HG03457 (cell line): ENCODE data around the gene UBL4A.

Source experiments
- ATAC-seq: cut with Tn5 transposase; IDR thresholded peaks from one replicate; pipeline ENCODE4 v1.9.1; 2021; ENCODE audit warnings: moderate number of reproducible peaks; ENCODE audit not compliant: unreplicated experiment

Gene UBL4A

DNA sequence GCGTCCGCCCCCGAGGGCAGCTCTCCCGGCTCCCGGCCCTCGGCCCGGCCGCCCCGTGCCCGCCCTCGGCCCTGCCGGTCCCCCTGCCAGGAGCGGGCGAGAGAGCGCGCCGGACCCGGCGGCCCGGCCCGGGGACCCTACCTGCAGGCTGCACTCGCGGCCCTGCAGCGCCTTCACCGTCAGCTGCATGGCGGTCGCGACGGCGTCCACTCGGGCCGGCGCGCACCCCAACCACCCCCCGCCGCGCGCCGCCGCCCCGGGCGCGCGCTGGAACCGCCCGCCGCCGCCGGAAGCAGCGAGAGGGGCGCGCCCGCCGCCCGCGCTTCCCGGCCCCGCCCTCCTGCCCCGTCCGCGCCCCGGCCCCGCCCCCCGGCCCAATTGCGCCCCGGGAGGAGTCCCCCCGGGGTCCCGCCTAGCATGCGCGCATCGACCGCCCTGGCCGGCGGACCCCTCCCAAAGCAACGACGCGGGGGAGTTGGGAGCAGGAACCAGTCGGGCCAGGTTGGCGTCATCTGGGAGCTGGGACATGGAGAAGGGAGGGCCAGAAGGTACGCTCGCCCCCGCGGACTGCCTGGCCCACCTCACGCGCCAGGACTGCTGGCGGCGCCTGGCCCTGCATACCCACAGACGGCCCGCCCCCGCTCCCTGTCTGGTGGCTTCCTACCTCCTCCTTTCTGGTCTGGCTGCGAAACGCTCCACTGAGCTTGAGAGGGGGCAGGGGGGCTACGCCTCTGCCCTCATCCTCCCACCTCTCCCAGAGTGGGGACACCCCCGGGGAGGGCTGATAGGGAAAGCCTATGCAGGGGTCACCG, at the start of gene UBL4A:
Gene UBL4A (minus strand): TSS at position 220 of the 812 bp plus-strand sequence. CDS start 31 bp downstream, at position 189.
- ATAC-seq: no peak

DNA sequence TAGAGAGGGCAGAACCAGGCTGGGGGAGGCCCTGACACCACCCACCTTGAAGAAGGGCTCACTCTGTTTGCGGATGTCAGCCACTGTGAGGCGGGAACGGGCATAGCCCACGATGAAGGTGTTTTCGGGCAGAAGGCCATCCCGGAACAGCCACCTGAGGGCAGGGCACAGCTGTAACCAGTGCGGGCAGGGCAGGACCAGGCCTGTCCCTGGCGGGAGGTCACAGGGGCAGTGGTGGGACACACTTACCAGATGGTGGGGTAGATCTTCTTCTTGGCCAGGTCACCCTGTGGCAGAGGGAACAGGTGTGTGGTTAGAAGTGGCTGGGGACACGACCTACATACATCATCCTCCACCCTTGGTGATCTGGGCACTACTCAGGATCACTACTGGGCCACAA, 49.5 kb upstream of the UBL4A start:
- no peak for ATAC-seq

DNA sequence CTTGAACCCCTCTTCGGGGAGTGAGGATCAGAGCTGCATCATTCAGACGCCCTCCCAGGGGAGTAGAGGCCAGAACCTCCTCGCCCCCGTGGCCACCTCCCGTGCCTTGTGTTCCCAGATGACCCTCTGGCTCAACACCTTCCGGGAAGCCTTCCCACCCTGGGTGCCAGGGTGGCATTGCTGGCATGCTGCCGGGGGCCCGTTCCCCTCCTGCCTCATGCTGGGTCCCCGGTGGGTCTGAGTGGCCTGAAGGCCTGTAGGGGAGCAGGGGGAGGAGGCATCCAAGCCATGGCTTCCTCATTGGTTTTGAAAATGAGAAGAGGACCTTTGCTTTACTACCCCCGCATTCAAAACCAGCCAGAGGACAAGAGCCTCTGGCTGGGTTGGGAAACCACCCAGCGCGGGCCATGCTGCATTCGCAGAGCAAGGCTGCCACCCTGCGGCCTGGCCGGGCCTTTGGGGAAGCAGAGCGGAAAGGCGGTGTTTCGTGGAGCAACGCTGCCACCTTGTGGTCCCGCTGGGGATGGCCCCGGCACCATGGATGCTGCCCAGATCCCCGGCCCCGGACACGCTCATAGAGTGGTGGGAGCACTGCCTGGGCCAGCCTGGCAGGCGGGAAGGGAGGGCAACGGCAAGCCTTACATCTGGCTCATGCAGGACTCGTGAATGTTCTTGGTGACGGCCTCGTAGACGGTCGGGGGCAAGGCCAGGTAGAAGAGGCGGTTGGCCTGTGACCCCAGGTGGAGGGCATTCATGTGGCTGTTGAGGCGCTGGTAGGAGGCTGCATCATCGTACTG, 48.3 kb upstream of the UBL4A start:
- peak; percentile 75 for ATAC-seq

DNA sequence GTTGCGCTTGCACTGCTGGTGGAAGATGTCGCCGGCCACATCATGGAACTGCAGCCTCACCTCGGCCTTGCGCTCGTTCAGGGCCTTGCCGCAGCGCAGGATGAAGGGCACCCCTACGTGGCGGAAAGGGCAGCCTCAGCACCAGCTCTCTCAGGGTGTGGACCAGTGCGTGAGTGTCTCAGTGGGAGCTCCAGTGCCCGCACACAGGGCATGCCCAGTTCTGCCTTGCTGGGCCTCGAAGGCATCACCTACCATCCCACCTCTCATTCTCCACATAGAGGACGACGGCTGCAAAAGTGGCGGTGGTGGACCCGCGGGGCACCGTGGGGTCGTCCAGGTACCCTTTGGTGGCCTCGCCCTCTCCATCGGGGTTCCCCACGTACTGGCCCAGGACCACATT, 46.3 kb upstream of the UBL4A start:
- ATAC-seq: no peak

DNA sequence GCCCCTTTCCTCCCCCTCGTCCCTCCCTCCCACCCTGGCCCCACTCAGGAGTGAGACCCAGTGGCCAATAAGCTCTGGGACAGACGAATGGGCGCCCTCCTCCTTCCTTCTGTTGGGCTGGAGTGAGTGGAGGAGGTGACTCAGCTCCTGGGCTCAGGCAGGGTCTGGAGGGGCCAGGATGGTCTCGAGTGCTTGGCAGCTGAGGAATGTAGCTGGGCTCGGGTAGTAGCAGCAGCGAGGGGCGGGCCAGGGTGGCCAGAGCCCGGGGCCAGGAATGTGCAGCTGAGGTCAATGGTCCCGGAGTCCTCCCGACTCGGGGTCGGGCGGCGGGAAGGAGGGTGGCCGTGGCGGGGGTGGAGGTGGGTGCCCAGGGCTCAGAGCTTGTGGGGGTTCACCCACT, 45.2 kb upstream of the UBL4A start:
- no peak for ATAC-seq

DNA sequence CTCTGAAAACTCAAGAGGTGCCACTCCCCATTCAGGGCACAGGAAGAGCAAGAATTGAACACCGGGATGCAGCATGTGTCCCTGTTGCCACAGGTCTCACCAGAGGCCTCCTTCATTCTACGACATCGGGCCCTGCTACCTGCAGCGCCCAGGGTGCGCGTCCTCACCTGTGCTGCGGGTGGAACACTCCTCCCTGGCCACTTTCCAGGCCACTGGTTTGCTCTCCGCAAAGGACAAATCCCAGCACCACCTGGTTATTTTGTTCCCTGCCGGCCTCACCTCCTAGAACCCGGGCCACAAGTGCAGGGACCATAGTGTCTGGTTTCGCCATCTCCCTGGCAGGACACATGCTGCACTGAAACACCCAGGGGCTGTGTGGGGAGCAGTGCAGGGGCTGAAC, 43.9 kb upstream of the UBL4A start:
- no peak for ATAC-seq

DNA sequence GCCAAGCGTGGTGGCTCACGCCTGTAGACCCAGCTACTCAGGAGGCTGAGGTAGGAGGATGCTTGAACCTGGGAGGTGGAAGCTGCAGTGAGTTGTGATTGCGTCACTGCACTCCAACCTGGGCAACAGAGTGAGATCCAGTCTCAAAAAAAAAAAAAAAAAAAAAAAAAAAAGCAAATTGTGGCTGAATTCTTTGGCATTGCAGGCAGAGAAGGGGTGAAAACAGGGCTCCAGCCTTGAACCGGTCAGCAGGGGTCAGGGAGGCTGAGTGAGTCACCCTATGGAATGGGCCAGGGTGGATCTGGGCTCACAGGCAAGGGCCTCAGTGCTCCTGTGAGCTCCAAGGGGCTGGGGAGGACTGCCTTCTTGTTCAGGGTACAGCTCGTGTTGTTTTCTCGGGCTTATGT, 42.8 kb upstream of the UBL4A start:
- ATAC-seq: no peak

DNA sequence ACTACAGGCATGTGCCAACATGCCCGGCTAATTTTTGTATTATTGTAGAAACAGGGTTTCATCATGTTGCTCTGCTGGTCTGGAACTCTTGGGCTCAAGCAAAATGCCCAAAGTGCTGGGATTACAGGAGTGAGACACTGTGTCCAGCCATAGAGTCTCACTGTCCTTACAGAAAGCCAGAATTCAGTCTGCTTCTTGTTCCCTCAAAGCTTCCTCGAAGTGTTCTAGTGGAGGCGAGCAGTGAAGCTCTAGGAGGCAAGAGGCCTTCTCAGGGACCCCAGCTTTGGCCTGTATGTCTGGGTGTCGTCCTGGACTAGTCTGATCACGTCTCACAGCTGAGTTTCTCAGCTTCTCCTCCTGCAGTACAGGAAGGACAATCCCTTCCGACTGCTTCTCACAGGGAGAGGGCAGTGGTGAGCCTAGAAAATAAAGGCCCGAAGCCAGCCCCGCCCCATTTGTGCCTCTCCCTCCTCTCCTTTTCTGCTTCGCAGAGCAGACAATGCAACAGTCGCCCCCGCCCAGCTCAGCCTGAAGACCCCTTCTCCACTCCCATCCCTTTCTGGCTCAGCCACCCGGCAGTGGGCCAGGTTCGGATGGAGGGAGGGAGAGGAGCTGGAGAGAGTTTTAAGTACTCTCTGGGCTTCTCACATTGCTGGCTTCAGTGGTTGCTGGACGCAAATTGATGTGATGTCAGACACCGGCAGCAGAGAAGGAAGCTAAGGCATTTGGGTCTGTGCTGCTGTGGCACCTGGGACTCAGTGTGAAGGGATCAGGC, 40.7 kb upstream of the UBL4A start:
- no peak for ATAC-seq

DNA sequence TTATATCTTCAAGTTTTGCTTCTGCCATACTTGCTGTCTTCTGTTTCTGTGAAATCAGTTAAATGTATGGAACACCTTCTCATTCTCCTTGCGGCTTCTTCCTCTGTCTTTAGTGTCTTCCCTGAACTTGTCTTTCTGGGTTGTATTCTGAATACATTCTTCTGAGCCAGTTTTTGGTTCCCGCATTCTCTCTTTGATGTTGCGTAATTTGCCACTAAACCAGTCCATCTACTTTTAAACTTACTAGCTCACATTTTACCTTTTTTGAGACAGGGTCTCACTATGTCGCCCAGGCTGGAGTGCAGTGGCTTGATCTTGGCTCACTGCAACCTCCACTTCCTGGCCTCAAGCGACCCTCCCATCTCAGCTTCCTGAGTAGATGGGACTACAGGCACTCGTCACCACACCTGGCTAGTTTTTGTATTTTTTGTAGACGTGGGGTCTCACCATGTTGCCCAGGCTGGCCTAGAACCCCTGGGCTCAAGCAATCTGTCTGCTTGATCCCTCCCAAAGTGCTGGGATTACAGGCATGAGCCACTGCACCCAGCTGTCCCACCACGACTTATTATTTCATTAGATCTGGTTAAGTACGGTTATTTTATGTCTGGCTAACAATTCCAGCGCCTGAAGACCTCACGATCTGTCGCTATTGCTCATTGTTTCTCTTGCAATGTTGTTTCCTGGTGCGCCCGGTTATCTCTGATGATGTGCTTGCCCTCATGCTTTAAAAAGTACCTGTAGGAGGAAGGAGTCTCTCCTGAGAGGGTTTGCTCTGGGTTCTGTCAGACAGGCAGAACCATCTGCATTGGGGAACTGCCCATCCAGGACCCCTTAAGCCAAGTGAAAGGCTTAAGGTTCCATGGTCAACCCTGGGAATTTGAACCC, 39.4 kb upstream of the UBL4A start:
- no peak for ATAC-seq

DNA sequence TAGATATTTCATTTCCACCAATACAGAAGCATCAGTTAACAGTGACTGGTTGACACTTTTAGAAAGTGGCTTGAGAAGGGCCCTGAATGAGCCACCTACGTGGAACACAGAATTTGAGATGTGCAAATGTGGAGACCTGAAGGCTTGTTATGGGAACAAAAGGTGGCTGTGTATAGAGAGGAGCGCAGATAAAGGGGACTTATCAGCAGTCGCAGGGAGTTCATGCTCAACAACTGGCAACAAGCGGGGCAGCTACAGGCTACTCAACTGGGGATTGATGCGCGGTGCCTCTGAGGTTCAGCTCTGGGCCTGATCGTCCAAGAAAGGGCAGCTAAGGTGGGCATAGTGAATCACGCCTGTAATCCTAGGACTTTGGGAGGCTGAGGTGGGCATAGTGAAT, 33.0 kb upstream of the UBL4A start:
- no peak for ATAC-seq

DNA sequence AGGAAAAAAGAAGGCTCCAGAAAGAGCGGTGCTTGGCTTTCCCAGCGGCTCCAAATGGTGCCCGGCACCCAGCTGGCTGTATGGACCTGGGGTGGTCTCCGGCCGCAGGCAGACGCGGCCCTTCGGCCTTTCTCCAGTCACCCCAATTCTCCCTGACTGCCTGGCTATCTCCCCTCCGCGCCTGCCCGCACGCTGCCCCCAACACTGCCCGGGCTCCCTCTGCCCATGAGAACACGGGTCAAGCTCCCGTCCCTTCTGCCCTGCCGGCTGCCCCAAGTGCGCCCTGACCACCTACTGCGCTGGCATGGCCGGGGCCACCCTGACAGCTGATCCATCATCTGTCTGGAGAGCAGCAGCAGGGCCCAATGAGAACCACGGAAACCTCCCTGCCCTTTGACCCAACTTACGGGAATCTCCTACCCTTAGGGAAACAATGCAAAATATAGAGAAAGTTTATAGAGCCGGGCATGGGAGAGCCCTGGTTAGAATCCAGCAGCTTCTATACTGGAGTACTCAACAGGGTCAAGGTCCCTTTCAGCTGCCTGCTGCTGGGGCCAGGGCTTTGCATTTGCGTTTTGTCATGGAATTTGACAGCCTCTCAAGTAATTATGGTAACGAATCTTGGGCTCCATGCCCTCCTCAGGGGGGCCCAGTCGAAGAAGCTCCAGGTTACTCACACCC, 30.8 kb upstream of the UBL4A start:
- no peak for ATAC-seq

DNA sequence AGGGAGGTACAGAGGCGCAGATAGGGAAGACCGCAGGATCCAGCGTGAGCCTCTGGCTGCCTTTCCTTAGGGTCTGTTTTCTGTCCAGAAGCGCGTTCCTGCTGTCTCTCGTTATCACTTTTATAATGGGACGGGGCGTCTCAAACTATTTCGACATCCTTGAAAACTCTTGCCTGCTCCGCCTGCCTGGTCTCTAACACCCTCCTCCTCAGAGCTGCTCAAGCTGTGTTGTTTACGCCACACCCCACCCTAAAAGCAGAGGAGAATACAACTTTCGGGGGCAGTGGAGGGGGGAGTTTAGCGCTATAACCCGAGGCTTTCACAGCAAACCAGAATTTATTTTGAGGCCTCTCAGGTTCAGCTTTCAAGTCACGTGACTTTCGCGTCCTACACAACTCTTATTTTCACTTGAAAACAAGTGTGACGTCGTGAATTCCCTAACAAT, 30.3 kb upstream of the UBL4A start:
- no peak for ATAC-seq

DNA sequence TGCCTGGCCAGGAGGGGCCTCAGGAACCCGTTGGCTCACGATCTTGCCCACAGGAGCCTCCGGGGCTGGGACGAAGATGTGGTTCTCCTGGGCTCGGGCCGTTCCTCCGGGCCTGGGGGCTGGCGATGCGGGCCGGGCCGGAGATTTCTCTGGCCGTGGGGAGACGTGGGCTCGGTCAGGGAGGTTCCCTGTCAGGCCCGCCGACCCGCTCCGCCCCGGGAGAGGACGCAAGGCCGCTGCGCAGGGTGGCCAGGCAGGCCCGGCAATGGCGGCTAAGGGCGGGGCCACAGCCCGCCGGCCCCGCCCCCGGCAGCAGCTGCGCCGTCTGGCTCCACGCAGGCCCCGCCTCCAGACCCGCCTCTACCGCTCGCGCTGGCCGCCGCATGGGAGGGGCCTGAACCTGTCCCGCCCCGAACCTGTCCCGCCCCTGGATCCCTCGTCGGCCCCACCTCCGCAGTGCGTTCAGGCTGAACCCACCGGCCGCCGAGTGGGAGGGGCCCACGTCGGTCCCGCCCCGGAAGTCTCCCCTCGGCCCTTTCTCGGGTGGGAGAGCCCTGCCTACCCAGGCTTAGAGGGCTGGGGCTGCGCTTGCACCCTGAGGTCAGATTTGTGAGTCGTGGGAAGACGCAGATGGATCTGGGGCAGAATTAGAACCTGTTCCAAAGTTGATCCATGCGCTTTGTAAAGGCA, 29.7 kb upstream of the UBL4A start, which contains the start of gene FAM3A:
Gene FAM3A (minus strand): TSS at position 267 of the 690 bp plus-strand sequence. CDS start 460 bp downstream, outside the sequence.
- peak; percentile 69 for ATAC-seq

DNA sequence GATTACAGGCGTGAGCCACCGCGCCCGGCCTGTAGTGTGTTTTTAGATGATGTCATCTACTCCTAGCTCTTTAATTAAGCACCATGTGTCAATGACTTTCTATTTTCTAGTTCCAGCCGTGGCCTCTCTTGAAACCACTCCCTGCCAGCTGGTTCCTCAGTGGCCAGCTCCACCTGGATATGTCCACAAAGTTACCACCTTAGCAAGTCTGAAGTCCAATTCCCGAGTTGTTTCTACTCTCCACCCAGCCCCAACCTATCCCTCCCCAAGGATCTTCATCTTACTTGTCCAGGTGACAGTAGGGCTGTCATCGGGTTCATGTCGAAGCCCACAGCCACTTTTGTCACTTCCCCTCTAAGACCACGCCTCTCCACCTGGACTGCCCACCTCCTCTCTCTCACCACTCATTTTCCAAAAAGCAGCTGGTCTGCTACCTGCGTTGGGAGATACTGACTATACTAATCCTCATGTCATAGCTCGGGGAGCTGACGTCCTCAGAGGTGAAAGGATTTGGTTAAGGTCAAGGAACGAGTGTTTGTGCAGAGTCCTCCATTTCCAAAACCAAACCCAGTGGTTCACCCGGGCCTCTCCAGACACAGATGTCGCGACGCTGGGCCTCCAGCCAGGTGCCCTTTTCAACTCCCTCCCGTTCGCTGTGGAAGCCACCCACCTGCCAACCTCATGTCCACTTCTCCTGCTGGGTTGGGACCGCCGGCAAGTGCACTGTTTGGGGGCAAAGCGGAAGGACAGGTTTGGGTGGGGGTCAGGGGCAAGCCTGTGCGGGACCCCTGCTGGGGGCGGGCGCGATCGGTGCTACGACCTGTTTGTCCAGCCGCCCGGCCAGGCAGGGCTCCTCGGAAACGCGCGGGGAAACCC, 28.9 kb upstream of the UBL4A start:
- no peak for ATAC-seq

DNA sequence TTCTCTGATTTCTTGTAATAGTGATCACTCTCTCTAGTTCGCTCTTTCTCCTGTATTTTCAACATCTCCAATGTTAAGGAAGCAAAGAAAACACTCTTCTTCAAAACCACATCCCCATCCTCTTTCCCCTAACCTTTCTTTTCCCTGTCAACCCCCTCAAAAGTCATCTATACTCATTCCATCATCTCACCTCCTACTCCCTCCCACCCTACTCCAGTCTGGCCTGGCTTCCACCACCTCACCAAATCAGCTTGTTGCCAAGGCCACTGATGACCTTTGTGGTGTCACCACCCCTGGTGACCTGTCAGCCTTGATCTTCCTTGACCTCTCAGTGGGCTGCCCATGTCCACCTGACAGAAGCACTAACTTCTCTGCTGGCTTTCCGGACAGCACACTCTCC, 27.3 kb upstream of the UBL4A start:
- no peak for ATAC-seq

DNA sequence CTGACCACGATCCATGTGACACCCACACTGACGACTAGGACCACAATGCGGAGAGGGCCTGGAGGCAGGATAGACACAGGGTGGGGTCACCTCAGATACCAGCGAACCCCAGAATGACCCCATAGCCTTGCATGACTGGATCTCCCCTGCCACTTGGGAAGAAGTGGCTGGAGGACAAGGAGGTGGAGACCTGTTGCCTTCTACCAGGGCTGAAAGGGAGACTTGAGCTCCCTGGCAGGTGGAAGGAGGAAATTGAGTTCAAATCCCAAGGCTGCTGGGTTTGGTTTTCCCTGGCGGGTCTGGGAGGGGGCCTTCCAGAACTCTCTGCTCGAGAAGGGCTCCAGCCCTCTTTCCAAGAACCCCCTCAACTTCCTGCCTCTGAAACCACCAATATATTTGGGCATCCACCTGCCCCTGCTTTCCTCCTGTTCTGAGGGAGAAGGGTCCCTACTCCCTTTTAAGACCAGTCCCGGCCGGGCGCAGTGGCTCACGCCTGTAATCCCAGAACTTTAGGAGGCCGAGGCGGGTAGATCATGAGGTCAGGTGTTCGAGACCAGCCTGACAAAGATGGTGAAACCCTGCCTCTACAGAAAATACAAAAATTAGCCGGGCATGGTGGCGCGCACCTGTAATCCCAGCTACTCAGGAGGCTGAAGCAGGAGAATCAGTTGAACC, 26.6 kb upstream of the UBL4A start:
- no peak for ATAC-seq

DNA sequence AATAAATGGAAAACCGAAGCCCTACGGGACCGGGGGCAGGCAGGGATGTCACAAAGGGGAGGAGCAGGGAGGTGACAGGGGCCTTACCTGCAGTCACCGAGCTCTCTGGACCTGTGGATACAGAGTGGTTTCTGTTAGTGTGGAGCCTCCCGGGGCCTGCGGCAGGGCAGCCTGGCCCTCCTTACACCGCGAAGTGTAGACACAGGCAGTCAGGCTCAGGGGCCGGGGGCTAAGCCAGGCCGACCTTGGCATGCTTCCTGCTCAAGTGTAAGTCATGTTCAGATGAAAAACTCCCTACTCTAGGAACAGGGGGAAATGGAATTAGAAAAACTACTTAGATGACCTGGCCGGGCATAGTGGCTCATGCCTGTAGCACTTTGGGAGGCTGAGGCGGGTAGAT, 25.3 kb upstream of the UBL4A start:
- no peak for ATAC-seq

DNA sequence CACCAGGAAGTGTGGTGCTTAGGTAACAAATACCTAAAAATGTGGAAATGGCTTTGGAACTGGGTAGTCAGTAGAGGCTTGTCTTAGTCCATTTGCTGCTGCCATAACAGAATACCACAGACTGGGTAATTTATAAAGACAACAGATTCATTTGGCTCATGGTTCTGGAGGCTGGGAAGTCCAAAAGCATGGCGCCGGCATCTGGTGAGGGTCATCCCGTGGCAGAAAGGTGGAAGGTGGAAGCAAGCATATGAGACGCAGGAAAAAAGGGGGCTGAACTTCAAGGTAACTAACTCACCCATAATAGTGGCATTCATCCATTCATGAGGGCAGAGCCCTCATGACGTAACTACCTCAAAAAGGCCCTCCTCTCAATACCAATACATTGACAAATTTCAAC, 23.0 kb upstream of the UBL4A start:
- no peak for ATAC-seq
